ENCODE data around the gene MICAL3.
A peak's percentile ranks its signal among the peaks of the same experiment; 100 is the strongest.
"Not testable (repeated sequence)": the region's sequence is repeated elsewhere in the genome, so short reads cannot be mapped to it uniquely, and the experiment has no call there.

MICAL3 gene

DNA sequence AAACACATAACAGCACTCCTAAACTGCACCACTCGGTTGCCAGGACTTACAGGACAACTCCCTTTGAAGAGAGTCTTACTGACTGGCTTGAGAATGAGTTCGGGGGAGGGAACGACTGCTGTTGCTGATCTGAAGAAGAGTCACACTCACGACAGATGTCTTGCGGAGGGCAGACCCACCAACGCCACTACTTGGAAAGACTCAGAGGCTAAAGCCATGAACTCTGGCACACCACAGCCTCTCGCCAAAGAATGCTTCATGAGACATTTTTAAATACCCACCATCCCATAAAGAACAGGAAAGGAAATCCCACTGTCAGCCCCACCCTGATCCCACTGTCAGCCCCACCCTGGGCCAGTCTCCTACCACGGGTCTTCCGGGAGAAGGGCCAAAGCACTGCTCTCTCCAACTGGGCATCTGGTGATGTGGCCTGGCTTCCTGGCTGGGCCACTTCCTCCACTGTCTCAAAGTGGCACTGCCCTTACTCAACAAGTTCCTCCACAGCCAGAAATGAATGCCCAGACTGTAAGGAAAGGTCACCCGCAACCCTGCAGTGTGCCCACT lies 73.6 kb downstream of the MICAL3 start:
- DNase-seq: no peak

DNA sequence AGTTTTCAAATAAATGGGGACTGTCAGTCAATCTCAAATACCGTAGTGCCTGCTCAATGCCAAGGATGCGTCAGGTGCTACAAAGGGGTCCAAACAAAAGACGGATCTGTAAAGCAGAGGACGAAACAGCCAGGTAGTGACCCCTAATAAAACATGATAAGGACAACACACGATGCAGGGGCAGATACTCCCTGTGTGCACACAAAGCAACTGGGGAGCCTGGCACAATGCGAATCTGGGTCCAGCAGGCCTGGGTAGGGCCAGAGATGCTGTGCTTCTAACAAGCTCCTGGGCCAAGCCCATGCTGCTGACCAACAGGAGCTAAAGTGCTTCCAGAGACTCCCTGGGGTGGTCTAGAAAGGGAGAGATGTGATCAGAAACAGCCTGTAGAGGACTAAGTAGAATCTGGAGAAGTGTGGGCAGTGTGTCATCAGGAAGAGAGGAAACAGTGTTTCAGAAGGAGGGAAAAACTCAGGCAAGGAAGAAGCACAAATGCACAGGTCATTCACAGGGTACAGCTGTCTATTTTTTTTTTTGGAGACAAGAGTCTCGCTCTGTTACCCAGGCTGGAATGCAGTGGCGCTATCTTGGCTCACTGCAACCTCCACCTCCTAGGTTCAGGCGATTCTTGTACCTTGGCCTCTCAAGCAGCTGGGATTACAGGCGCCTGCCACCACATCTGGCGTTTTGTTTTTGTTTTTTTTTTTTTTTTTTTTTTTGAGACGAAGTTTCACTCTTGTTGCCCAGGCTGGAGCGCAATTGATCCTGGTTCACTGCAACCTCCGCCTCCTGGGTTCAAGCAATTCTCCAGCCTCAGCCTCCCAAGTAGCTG lies 74.5 kb downstream of the MICAL3 start:
- no peak for DNase-seq

DNA sequence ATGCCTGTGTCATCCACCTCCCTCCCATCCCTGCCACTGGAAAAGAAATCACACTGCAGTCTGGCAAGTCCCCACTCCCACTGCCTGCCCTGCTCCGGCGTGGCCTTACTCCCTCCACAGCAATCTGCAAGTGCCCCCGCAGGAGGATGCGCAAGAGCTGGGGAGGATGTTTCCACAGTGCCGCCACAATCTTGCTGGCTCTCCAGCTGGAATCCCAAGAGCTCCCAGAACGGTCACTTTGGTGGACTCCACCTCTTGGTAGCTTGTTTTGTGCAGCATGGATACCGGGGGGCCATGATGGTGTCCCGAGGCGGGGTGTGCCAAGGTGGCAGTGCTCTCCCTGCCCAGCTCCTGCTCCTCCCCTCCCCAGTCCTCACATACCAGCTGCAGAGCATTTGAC lies 76.3 kb downstream of the MICAL3 start:
- no peak for DNase-seq

DNA sequence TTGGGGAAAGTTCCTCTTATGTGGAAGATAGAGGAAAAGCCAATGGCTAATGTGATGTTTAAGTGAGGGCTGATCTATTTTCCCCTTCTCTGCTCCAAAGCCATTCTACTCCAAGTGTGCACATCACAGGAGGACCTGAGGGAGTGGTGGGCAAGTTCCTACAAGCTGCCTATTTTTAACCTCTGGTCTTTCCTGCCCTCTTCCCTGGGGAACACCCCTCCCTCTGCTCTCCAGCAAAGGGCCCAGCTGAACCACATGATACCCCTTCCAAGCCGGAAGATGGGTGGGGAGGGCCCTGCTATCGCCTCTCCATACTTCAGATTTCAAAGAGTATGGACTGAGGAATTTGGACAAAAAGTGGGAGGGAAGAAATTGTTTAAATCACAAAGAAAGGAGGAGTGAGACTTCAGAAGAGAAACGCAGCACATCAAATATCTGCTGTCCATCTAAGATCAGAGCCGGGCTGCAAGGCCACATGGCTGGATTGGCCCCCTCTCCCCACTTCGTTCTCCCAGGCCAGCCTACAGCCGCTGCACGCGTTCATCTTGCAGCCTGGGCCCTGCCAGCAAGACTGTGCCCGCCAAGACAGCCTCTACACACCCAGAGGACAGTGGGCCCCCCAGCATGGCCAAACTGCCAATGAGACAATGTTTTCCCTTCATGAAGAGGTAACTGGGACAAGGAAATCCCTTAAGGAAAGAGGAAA lies 77.5 kb downstream of the MICAL3 start:
- DNase-seq: peak; percentile 68

DNA sequence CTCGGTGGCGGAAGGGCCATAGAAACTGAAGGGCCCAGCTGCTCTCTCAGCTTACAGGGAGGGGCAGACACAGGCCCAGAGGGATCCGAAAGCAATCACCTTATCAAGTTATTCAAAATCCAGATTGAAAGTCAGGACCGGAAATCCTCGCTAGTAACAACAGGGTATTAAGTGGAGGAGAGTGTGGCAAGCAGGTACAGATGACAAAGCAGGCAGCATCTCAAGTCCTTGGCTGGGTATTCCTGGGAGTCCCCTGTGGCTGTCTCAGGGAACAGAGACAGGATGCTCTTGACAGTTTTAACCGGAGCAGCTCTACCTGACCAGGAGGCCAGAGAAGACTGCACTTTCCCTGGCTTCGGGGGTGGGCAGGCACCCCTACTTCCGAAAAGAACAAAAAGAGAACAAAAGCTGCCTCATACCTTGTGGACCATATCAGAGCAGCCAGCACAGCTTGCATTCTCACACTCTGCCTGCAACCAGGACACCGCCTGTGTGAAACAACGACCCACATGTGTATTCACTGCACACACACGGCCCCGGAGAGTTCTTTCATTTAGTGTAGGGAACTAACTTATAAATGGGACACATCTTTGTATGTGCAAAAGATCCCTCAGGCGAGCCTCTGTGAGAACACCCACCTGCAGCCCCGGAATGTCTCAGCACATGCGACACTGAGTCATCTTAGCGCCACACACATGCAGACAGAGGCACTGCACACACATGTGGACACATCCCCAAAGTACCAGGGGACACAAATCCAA lies 78.3 kb downstream of the MICAL3 start:
- peak; percentile 45 for DNase-seq

DNA sequence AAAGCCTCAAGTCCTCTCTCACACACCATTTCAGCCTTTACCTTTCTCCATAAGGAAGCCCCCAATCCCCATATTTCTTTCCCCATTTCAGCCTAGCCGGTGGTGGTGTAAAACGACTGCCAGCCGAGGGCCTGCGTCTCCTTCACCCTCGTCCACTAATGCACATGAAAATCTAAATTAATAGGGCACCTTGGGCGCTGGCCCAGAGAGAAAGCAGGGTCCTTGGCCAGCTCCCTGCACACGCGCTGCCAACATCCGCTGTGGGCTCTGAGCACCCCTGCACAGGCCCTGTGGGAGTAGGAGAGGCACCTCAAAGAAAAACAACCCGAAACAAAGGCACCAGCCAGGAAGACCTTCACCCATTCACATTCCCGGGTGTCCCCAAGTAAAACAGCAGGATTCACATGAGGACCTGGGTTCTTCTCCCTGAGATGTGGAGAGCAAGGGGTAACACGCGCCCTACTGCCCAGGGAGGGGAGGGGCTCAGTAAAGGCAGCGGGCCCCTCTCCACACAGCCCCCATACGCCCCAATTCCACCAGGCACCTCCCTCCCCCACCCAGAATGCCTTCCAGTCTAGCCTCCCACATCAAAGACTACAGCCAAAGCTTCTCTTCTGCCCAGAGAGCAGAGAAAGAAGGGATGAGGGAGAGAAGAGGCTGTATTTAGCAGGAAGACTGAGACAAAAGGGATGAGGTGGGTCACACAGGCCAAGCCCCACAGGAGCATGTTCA lies 79.0 kb downstream of the MICAL3 start:
- no peak for DNase-seq

DNA sequence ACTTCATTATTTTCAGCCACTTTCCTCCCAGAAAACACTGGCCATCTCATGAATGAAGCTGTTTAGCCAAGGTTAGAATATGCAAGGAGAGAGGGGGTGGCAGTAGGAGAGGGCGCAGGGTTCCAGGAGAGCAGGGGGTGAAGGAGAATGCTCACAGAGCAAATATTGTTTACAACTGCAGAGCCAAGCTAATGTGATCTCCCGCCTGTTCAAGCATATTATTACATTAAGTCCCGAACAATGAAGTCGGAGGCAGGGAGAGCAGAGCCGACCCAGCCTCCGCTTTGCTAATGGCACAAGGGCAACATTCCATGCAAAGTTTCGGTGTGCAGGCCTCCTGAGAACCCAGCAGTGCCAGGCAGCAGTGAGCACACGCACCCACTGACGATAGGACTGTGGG lies 80.1 kb downstream of the MICAL3 start:
- DNase-seq: no peak

DNA sequence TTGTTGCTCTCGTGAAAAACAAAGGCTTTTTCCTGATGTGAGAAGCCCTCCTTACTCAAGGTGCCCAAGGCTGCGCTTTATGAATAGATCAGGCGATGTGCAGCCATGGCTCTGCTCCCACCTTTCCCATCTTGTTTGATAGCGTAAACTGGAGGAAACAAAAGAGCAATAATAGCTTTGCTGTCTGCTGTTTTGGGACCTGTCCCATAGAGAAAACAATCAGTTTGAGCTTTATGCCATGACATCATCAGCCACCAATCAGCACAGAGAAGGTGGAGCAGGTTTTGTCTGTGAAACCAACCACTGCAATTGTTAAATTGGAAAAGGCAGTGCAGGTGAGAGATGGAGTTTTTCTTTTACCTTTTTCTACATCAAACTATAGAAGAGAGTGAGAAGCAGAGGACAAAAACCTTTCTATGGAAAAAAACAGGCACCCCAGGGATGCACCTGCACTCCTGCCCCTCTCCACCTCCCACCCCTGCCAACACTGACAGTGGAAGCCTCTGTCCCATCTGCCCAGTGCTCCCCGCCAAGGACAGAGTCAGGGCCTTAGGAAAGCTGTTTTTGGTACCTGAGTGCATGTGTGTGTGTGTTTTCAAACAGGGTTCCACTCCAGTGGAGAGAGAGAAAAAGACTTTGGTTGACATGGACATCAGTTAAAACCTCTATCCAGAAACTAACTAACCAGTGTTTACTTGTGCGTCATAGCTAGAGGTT lies 80.7 kb downstream of the MICAL3 start:
- peak; percentile 24 for DNase-seq

DNA sequence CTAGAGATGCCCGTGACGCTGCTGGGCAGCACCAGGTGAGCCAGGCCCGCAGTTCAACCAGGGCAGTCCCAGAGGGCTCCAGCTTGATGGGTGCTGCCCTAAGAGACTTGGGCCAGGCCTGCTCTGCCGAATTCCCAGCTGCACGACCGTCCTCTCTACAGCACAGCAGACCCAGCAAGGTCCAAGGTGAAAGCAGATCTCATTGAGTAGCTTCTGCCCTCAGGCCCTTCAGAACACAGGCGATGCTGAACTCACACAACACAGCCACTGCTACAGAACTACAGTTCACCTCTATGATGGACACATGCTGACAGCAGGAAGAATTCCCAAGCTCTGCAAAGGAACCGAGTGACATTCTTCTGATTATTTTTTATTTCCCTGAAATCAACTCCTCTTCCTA lies 81.6 kb downstream of the MICAL3 start:
- DNase-seq: no peak

DNA sequence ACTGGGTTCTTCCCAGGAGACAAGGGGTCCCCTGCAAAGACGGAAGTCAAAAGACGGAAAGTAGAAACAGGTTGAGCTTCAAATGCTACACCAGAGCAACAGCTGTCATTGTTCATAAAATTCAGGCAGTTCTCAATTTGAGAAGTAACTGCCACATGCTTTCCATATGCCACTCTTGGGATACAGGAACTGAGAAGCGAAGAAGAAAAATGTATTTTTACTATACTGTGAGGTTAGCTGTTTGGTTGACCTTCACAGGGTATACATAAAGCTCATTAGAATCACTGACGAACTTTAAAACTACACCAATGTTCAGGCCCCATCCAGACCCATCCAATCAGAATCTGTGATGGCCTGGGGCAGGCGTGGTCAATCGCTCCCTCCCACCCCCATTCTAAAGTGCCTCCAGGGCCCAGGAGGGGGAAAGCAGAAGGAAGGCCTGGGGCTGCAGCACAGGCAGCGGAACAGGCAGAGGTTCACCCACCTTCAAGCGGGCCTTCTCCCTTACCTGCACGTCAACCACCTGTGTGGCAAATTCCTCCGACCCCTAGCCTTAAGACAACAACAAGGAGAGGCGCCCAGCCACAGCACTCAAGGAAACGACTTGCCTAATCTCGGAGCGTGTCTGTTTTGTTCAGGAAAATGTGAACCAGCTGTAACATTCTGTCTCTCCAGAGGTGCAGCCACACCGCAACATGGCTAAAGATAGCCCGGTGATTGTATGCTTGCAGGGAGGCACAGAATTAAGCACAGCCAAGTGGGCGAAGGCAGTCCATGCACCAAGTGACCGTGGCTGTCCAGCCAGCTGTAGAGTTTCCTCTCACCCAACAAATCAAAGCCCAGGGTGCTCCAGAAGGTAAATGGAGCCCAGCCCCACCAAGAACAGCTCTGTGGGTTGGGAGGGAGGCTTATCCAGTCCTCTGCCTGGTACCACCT lies 82.6 kb downstream of the MICAL3 start:
- DNase-seq: no peak

DNA sequence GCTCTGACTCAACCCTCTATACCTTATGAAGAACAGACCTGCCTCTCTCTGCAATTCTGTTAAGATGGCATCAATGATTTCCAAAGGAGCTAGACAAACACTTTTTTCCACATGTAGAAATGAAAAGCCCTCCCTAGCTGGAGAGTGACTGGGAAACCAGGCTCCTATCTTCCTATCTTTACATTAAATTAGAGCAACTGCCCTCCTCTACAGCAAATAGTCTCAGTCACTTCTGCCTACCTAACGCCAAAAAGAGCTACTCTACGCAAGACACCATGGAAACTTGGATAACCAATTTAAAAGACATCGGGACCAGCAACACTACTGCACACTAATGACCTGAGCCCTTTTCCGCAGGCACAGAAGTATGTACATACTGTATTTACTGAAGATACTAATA lies 84.8 kb downstream of the MICAL3 start:
- no peak for DNase-seq

DNA sequence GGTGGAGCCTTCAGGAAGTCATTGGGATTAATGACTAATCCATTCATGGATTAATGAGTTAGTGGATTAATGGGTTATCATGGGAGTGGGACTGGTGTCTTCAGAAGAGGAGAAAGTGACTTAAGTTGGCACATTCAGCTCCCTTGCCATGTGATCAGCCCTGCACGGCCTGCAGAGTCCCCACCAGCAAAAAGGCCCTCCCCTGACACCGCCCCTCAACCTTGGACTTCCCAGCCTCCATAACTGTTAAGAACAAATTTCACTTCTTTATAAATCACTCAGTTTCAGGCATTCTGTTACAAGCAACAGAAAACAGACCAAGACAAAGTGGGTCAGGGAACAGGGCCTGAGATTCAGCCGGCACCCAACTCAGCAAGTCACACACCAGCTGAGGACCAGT lies 85.3 kb downstream of the MICAL3 start:
- DNase-seq: no peak

DNA sequence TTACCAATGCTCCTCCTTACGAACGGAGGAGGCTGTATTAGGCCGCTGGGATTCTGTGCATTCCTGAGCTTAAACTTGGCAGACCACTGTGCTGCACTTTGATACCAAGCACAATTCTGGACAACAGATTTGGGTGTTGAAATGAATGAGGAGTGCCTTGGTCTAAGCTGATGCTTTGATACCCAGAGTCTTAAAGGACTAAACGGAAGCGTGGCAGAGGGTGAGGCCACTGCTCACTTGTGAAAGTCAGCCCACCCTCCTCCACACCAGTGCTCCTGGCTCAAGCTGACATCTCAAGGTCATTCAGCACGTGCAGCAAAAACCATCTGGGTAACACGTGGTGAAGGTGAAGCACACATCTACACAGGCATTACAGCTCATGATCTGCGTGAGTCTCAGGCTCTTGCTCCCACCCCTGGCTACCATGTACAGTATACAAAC lies 85.9 kb downstream of the MICAL3 start:
- no peak for DNase-seq

DNA sequence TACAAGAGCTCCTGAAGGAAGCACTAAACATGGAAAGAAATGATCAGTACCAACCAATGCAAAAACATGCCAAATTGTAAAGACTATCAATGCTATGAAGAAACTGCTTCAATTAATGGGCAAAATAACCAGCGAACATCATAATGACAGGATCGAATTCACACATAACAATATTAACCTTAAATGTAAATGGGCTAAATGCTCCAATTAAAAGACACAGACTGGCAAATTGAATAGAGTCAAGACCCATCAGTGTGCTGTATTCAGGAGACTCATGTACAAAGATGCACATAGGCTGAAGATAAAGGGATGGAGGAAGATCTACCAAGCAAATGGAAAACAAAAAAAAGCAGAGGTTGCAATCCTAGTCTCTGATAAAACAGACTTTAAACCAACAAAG lies 91.9 kb downstream of the MICAL3 start:
- not testable (repeated sequence) for DNase-seq

DNA sequence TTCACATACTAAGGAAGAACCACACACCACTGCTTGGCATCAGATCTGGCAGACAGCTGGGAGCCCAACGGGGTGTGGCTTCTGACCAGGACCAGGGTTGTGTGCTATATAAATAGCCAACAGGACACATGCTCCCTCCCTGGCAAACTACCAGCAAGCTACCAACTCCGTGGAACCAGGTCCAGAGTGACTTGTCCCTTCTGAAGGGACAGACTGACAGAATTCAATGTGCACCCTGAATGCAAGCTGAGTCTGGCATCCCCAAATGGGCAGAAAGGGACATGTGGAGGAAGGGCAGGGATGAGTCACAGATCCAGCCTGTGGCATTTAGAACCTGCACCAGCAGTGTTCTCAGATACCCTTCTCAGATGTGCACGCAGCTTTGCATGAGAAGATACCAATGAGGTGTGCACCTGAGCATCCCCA lies 92.9 kb downstream of the MICAL3 start:
- no peak for DNase-seq

DNA sequence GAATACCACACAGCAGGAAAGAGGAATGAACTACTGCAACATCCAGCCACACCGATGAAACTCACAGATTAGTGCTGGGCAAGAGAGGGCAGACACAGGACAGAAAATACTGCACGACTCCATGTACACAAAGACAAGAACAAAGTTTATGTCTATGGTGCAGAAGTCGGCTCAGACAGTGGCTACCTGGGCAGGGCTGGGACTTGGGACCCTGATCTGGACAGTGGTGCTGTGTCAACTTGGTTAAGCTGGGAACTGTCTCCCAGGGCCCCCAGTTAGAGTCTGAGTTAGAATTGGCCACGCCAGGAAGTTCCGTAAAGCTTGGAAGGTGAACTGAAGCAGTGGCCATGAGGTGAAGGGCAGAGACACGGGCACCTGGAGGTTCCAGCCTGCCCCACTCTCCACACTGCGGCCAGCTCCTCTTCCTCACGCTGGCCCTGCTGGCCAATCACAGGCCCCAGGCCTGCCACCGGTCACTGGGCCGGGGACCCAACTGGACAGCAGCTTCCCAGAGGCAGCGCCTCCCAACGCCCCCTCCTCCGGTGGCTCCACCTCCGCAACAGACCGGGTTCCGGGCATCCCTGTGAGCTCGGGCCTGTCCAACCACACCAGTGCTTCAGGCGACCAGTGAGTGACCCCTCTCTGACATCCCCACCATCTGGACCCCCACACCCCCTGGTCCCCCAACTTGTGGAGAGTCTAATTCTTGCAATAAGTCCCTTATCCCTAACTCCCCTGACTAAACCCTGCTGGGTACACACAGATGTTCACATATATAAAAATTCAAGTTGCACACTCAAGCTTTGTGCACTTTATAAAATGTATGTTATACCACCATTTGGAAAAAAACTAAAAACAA lies 93.7 kb downstream of the MICAL3 start:
- DNase-seq: no peak

DNA sequence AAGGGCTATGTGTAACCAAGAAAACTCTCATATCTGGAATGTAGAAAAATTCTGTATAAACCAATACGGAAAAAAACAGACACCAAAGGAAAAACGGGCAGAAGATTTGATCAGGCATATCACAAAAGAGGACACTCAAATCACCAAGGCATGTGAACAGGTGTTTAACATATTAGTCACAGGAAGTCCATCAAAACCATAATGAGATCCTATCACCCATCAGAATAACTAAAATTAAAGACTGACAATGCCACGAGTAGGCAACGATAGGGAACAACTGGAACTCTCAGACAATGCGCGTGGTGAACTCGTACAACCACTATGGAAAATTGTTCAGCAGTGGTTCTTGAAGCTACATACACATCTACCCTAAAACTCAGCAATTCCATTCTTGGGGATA lies 94.5 kb downstream of the MICAL3 start:
- DNase-seq: no peak

DNA sequence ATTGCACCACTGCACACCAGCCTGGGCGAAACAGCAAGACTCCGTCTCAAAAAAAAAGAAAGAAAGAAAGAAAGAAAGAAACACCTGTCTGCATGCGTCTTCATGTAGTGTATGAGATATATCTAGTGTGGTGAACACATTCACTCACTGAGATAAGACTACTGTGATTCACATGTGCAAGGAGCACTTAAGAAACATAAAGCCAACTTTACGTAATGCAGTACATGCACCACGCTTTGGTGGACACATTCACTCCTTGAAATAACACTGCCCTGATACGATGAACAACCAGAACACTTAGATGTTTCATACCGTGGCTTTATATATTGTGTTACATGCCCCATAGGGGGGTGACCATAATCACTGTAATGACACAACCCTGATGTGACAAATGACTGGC lies 96.0 kb downstream of the MICAL3 start:
- no peak for DNase-seq

DNA sequence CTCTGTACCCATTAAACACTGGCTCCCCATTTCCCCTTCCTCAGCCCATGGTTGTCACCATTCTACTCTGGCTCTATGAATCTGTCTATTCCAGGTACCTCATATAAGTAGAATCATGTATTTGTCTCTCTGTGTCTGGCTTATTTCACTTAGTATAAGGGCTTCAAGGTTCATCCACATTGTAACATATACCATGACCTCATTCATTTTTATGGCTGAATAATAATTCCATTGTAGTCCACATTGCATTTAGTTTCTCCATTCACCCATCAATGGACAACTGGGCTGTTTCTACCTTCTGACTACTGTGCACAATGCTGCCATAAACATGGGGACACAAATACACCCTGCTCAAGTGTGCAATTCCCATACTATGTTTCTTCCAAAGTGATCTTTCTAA lies 97.3 kb downstream of the MICAL3 start:
- DNase-seq: no peak

DNA sequence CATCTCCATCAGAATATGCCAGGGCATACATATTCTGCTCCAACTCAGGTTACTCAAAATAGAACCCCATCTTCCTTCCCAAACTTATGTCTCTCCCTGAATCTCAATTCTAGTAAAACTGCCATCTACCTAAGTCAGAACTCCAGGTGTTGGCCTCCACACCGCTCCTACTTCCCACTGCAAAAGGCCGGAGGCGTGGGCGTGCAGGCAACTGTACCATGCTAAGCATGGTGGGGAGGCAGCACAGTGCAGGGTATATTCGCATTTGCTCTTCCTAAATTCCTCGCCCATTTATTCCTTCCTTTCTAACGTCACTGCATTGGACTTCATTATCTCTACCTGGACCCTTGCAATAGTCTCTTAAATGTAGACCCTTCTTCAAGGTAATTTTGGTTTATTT lies 97.8 kb downstream of the MICAL3 start:
- DNase-seq: no peak
